ENCODE results near the gene TNFSF15. TPM values are rescaled to one million over a fixed set of nuclear protein-coding genes. Genes with fewer than 3 reads are reported as not detected.

Gene TNFSF15
- total and polyA plus RNA-seq, 2 experiments from 2014 or later: under 0.01 TPM; not detected in 1

DNA sequence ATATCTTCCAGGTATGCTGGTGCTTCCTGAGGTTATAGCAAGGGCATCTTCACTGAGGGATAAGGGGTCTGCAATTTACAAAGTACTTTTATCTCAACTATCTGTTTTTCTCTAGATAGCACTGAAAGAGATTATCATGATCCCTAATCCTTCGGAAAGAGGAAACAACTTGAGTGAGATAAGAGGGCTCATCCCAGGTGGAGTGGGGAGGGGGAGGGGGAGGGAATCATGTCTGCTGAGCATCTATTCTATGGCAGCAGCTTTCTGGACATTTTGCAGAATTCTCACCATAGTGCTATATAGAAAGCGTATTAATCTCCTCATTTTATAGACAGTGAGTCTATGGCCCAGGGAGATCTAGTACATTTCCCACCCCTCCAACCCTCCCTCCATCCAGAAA is 5.9 kb downstream of the TNFSF15 start:
- H3K9ac ChIP-seq: no peak overlapping the region
- WGBS, 2 experiments (ENCODE audit: low coverage in 1 of 2, low lambda C conversion rate in 2 of 2, missing lambda C conversion rate in 2 of 2): 92 to 96% methylated on average over 2 of the region's 2 CpGs
- H3K9me3 ChIP-seq (ENCODE audit: low read depth): no peaks in the 10 kb centered on the region
- no peak overlapping the region for H3K27ac ChIP-seq
- no peaks in the 10 kb centered on the region for H4K20me1 ChIP-seq (ENCODE audit: insufficient read depth)
- no peak overlapping the region for H3K4me2 ChIP-seq (ENCODE audit: unreplicated experiment)
- TF ChIP-seq EZH2 (IDR thresholded peaks at IDR 0.05; ENCODE audit: insufficient read depth, poor library complexity, severe bottlenecking): no peak
- no peak for TF ChIP-seq EZH2phosphoT487 (IDR thresholded peaks at IDR 0.05; ENCODE audit: insufficient read depth, low read depth)
- no peaks in the 10 kb centered on the region for H3K9me2 ChIP-seq (ENCODE audit: insufficient read depth)
- no peaks in the 10 kb centered on the region for H3K79me2 ChIP-seq (ENCODE audit: insufficient read depth)
- no peaks in the 10 kb centered on the region for H3F3A ChIP-seq (ENCODE audit: insufficient read depth)
- H3K4me1 ChIP-seq (ENCODE audit: insufficient read depth): no peaks in the 10 kb centered on the region
- in situ Hi-C loops (cut with MboI): no loop called here
- no peak for DNase-seq
- H3K27me3 ChIP-seq (replicated peaks; ENCODE audit: insufficient read depth): 0 out of 2 replicates have a peak, but pooled peaks cover 6% of the 10 kb centered on the region
- H3K36me3 ChIP-seq (ENCODE audit: low read depth): no peaks in the 10 kb centered on the region
- H2AFZ ChIP-seq: no peak overlapping the region
- H3K4me3 ChIP-seq: no peak overlapping the region

DNA sequence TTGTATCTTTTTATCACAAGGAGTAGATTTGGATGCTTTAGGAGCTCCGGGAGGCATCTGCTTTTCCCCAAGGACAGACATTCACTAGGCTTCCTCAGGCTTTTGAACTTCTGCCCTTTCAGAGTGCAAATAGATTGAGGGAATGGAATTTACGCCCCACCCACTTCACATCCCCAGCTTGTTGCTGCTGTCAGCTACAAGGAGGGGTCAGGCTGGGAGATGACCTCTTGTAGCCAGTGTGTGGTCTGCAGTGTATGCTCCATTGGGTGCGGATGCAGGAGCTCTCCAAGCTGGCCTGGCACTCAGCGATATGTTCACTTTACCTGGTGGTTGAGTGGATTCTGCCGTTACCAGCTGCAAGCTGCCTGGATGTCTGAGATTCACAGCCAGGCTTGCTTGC is 6.4 kb downstream of the TNFSF15 start:
- in situ Hi-C loops (cut with MboI): no loop called here
- Histone ChIP-seq H3F3A (ENCODE audit: insufficient read depth) (no peaks in the 10 kb centered on the region), H3K4me2 (ENCODE audit: unreplicated experiment) (no peak overlapping the region), H2AFZ (no peak overlapping the region), H3K79me2 (ENCODE audit: insufficient read depth) (no peaks in the 10 kb centered on the region), H3K9me2 (ENCODE audit: insufficient read depth) (no peaks in the 10 kb centered on the region), H3K27ac (no peak overlapping the region), H4K20me1 (ENCODE audit: insufficient read depth) (no peaks in the 10 kb centered on the region), H3K4me3 (no peak overlapping the region), H3K27me3 (replicated peaks; ENCODE audit: insufficient read depth) (0 out of 2 replicates have a peak, but pooled peaks cover 6% of the 10 kb centered on the region), H3K36me3 (ENCODE audit: low read depth) (no peaks in the 10 kb centered on the region), H3K9me3 (ENCODE audit: low read depth) (no peaks in the 10 kb centered on the region), H3K9ac (no peak overlapping the region), H3K4me1 (ENCODE audit: insufficient read depth) (no peaks in the 10 kb centered on the region)
- 70 to 71% methylated on average over 5 of the region's 5 CpGs for WGBS, 2 experiments (ENCODE audit: low coverage in 1 of 2, low lambda C conversion rate in 2 of 2, missing lambda C conversion rate in 2 of 2)
- no peak for TF ChIP-seq EZH2 (IDR thresholded peaks at IDR 0.05; ENCODE audit: insufficient read depth, poor library complexity, severe bottlenecking)
- no peak for TF ChIP-seq EZH2phosphoT487 (IDR thresholded peaks at IDR 0.05; ENCODE audit: insufficient read depth, low read depth)
- no peak for DNase-seq

DNA sequence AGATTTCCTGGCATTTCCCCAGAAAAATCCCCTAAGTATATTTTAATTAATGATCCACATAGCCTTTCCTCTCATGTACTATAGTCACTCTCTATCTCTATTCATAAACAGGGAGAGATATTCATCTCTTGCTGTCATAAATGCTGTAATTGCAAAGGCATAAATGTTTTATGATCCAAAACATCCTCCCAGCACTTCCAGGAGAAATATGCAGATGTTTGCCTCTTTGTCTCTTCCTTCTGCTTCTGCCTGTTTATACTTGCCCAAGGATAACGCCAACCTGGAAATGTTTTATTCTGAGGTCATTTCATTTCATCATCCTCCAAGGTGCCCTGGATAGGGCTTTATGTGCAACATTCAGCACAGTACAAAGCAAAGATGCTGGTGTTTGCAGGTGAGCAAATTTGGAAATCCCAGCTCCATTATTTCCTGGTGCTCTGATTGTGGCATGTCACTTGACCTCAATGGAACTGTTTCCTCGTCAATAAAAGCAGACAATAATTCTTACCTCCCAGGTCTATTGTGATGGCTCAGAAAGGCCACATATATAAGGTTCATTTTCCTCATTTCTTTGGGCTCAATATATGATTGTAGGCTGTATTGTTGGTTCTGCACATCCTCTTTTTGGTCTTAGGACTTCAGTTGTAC is 6.9 kb downstream of the TNFSF15 start:
- H3K9me3 ChIP-seq (ENCODE audit: low read depth): no peaks in the 10 kb centered on the region
- no peak for DNase-seq
- no peaks in the 10 kb centered on the region for H3F3A ChIP-seq (ENCODE audit: insufficient read depth)
- no peaks in the 10 kb centered on the region for H3K79me2 ChIP-seq (ENCODE audit: insufficient read depth)
- H3K36me3 ChIP-seq (ENCODE audit: low read depth): no peaks in the 10 kb centered on the region
- in situ Hi-C loops (cut with MboI): no loop called here
- H3K27me3 ChIP-seq (replicated peaks; ENCODE audit: insufficient read depth): 0 out of 2 replicates have a peak, but pooled peaks cover 6% of the 10 kb centered on the region
- no peaks in the 10 kb centered on the region for H3K4me1 ChIP-seq (ENCODE audit: insufficient read depth)
- no peak overlapping the region for H2AFZ ChIP-seq
- no peak overlapping the region for H3K9ac ChIP-seq
- TF ChIP-seq EZH2 (IDR thresholded peaks at IDR 0.05; ENCODE audit: insufficient read depth, poor library complexity, severe bottlenecking): no peak
- TF ChIP-seq EZH2phosphoT487 (IDR thresholded peaks at IDR 0.05; ENCODE audit: insufficient read depth, low read depth): no peak
- 64 to 65% methylated on average over 2 of the region's 2 CpGs for WGBS, 2 experiments (ENCODE audit: low coverage in 1 of 2, low lambda C conversion rate in 2 of 2, missing lambda C conversion rate in 2 of 2)
- H3K4me2 ChIP-seq (ENCODE audit: unreplicated experiment): no peak overlapping the region
- H4K20me1 ChIP-seq (ENCODE audit: insufficient read depth): no peaks in the 10 kb centered on the region
- H3K4me3 ChIP-seq: no peak overlapping the region
- no peak overlapping the region for H3K27ac ChIP-seq
- H3K9me2 ChIP-seq (ENCODE audit: insufficient read depth): peaks cover 5% of the 10 kb centered on the region; the same call in 1 of the 2 replicates

DNA sequence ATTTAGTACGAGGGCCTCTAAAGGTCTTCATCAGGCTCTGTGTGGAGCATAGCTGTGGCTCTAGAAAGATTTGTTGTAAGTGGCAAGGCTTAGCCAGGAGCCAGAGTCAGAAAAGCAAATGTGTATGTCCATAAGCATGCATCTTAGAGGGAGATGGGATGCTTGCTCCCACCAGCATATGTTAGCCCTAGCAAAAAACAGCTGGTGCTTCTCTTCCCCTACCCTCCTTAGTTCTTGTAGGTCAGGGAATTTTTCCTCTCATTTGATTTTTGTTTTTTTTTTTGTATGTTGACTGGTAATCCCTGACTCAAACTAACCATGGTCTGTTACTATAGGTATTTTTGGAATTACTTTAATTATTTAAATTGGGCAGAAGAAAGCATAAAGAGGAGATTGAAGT is 7.7 kb downstream of the TNFSF15 start:
- Histone ChIP-seq H4K20me1 (ENCODE audit: insufficient read depth) (no peaks in the 10 kb centered on the region), H3K79me2 (ENCODE audit: insufficient read depth) (no peaks in the 10 kb centered on the region), H3K9ac (no peak overlapping the region), H3K9me3 (ENCODE audit: low read depth) (no peaks in the 10 kb centered on the region), H3F3A (ENCODE audit: insufficient read depth) (no peaks in the 10 kb centered on the region), H3K27me3 (replicated peaks; ENCODE audit: insufficient read depth) (0 out of 2 replicates have a peak, but pooled peaks cover 6% of the 10 kb centered on the region), H3K36me3 (ENCODE audit: low read depth) (no peaks in the 10 kb centered on the region), H3K27ac (no peak overlapping the region), H3K4me1 (ENCODE audit: insufficient read depth) (no peaks in the 10 kb centered on the region), H2AFZ (no peak overlapping the region), H3K4me3 (no peak overlapping the region), H3K9me2 (ENCODE audit: insufficient read depth) (peaks cover 6% of the 10 kb centered on the region; the same call in 1 of the 2 replicates), H3K4me2 (ENCODE audit: unreplicated experiment) (no peak overlapping the region)
- in situ Hi-C loops (cut with MboI): no loop called here
- no peak for DNase-seq
- 31 to 46% methylated on average over 1 of the region's 1 CpG for WGBS, 2 experiments (ENCODE audit: low coverage in 1 of 2, low lambda C conversion rate in 2 of 2, missing lambda C conversion rate in 2 of 2)
- TF ChIP-seq EZH2phosphoT487 (IDR thresholded peaks at IDR 0.05; ENCODE audit: insufficient read depth, low read depth) (no peak), EZH2 (IDR thresholded peaks at IDR 0.05; ENCODE audit: insufficient read depth, poor library complexity, severe bottlenecking) (no peak)

Data from GM23248 (cell line).